OCI-LY3 (cell line): ENCODE data around the gene UST.

Source experiments
- H2AFZ ChIP-seq: fragments of 200-600, 300-600 bp; shearing (Covaris generic); 2 replicates; pipeline ENCODE4 v1.6.0; 2014; ENCODE audit warnings: antibody characterized with exemption, low read depth, low read length
- H3K27ac ChIP-seq: fragments of 200-600, 300-600 bp; sonication (generic); 2 replicates; pipeline ENCODE4 v1.5.1; 2014; ENCODE audit warnings: mild to moderate bottlenecking, low read length, moderate library complexity, mixed read lengths
- H3K27me3 ChIP-seq: fragments of 200-600, 300-600 bp; sonication (generic); 2 replicates; pipeline ENCODE4 v1.6.1; 2014; ENCODE audit warnings: low read depth, low read length, mixed read lengths
- H3K36me3 ChIP-seq: fragments of 200-600, 300-600 bp; sonication (generic); replicated peaks from 2 replicates; pipeline ENCODE3; 2014; ENCODE audit warnings: low read depth, low read length, mixed read lengths
- H3K4me1 ChIP-seq: fragments of 300-600, 200-600 bp; sonication (generic); 2 replicates; pipeline ENCODE4 v1.6.1; 2014; ENCODE audit warnings: low read length, mixed read lengths
- H3K4me2 ChIP-seq: fragments of 200-600, 300-600 bp; sonication (generic); 2 replicates; pipeline ENCODE4 v1.6.1; 2014; ENCODE audit warnings: low read length, mixed read lengths
- H3K4me3 ChIP-seq: fragments of 300-600, 200-600 bp; sonication (generic); 2 replicates; pipeline ENCODE4 v1.5.1; 2014; ENCODE audit warnings: antibody characterized with exemption, mild to moderate bottlenecking, low read length, moderate library complexity
- H3K79me2 ChIP-seq: fragments of 300-600, 200-600 bp; shearing (Covaris generic); 2 replicates; pipeline ENCODE4 v1.6.1; 2014; ENCODE audit warnings: mild to moderate bottlenecking, low read length, mixed read lengths
- H3K9ac ChIP-seq: fragments of 300-600, 200-600 bp; shearing (Covaris generic); 2 replicates; pipeline ENCODE4 v1.6.0; 2014; ENCODE audit warnings: mild to moderate bottlenecking, low read length, moderate library complexity
- H3K9me3 ChIP-seq: fragments of 200-600, 300-600 bp; shearing (Covaris generic); 2 replicates; pipeline ENCODE4 v1.6.1; 2014; ENCODE audit warnings: low read length, mixed read lengths; ENCODE audit not compliant: insufficient read depth
- H4K20me1 ChIP-seq: fragments of 200-600, 300-600 bp; sonication (generic); 2 replicates; pipeline ENCODE4 v1.6.1; 2016; ENCODE audit warnings: low read length, mixed read lengths; ENCODE audit not compliant: insufficient read depth
- CTCF ChIP-seq: fragments of 200-600, 300-600 bp; sonication (generic); IDR thresholded peaks from 2 replicates; pipeline ENCODE4 v1.5.1; 2014; ENCODE audit warnings: antibody characterized with exemption, low read length, low read depth
- EZH2phosphoT487 ChIP-seq: fragments of 200-600 bp; shearing (Covaris generic); IDR thresholded peaks from 2 replicates; pipeline ENCODE4 v1.6.1; 2018; ENCODE audit warnings: antibody characterized with exemption, mixed run types, low read depth

The UST gene

GRCh38 chr6:148831064-148831463 lies 84.2 kb downstream of the UST start:
- Histone ChIP-seq H3K4me1 (peaks cover 56% of the 10 kb centered on the region), H2AFZ (no peak overlapping the region), H3K9ac (peak overlapping the region; percentile 62), H3K4me2 (peak overlapping the region; percentile 94), H3K79me2 (peaks cover 15% of the 10 kb centered on the region), H3K27me3 (no peaks in the 10 kb centered on the region), H4K20me1 (no peaks in the 10 kb centered on the region), H3K9me3 (no peaks in the 10 kb centered on the region), H3K27ac (peak overlapping the region; percentile 91), H3K36me3 (peaks cover 4% of the 10 kb centered on the region), H3K4me3 (peak overlapping the region; percentile 71)
- TF ChIP-seq CTCF, result no peak
- no peak for TF ChIP-seq EZH2phosphoT487

GRCh38 chr6:148831531-148831930 lies 84.7 kb downstream of the UST start:
- H2AFZ ChIP-seq, result no peak overlapping the region

GRCh38 chr6:148835920-148836441 lies 89.2 kb downstream of the UST start:
- H3K4me3 ChIP-seq, result peak overlapping the region; percentile 65
- peak overlapping the region; percentile 36 for H3K9ac ChIP-seq
- H3K27me3 ChIP-seq, result no peaks in the 10 kb centered on the region
- peaks cover 4% of the 10 kb centered on the region for H3K36me3 ChIP-seq
- peak overlapping the region; percentile 75 for H3K4me2 ChIP-seq
- no peaks in the 10 kb centered on the region for H3K9me3 ChIP-seq
- H3K27ac ChIP-seq, result peak overlapping the region; percentile 84
- TF ChIP-seq EZH2phosphoT487 (no peak), CTCF (no peak)
- no peaks in the 10 kb centered on the region for H4K20me1 ChIP-seq
- H2AFZ ChIP-seq, result no peak overlapping the region
- H3K79me2 ChIP-seq, result peaks cover 15% of the 10 kb centered on the region
- peaks cover 81% of the 10 kb centered on the region for H3K4me1 ChIP-seq

More at GRCh38 chr6:148831531-148831930, 84.7 kb downstream of the UST start:
- Histone ChIP-seq H4K20me1 (no peaks in the 10 kb centered on the region), H3K4me3 (peak overlapping the region; percentile 71), H3K27ac (peak overlapping the region; percentile 91), H3K9ac (peak overlapping the region; percentile 57; the same call in 1 of the 2 replicates), H3K36me3 (peaks cover 4% of the 10 kb centered on the region), H3K4me1 (peaks cover 60% of the 10 kb centered on the region), H3K79me2 (peaks cover 16% of the 10 kb centered on the region), H3K4me2 (peak overlapping the region; percentile 94), H3K27me3 (no peaks in the 10 kb centered on the region), H3K9me3 (no peaks in the 10 kb centered on the region)
- TF ChIP-seq EZH2phosphoT487, result no peak
- no peak for TF ChIP-seq CTCF

- no peaks in the 10 kb centered on the region for H4K20me1 ChIP-seq
- peak overlapping the region; percentile 65 for H3K4me3 ChIP-seq
- peaks cover 15% of the 10 kb centered on the region for H3K79me2 ChIP-seq
- H3K27me3 ChIP-seq, result no peaks in the 10 kb centered on the region
- H3K9me3 ChIP-seq, result no peaks in the 10 kb centered on the region
- H3K9ac ChIP-seq, result peak overlapping the region; percentile 22; the same call in 1 of the 2 replicates
- H2AFZ ChIP-seq, result no peak overlapping the region
- peak overlapping the region; percentile 84 for H3K27ac ChIP-seq
- H3K36me3 ChIP-seq, result peaks cover 4% of the 10 kb centered on the region
- TF ChIP-seq EZH2phosphoT487, result no peak
- no peak for TF ChIP-seq CTCF
- H3K4me2 ChIP-seq, result peak overlapping the region; percentile 75
- H3K4me1 ChIP-seq, result peaks cover 75% of the 10 kb centered on the region
These were observed 89.9 kb downstream of the UST start for GRCh38 chr6:148836751-148837150.
